GM15510 (cell line): ENCODE data around the gene TULP4.

Experiments
- POLR2A ChIP-seq: IDR thresholded peaks from 3 replicates; pipeline ENCODE4 v1.6.1; 2011; ENCODE audit warnings: borderline replicate concordance; ENCODE audit not compliant: insufficient read length; ENCODE audit errors: extremely low read depth

Gene TULP4

DNA sequence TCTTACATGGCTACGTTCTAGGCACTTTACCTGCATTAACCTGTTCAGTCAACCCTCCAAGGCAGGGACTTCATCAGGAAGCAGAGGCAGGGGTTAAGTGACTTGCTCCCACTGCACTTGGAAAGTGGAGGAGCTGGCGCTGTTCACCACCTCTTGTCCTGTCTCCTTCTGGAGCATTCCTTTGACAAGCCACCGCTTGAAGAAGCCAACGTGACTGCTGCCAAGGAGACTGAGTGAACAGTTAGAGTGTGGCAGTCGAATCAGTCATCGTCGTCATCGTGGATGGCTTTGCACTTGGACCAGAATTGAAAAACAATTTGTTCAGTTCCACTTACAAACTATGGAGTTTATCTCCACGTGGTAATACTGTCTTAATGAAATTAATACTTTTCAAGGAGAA lies 60.9 kb downstream of the TULP4 start:
- TF ChIP-seq POLR2A, result no peak

DNA sequence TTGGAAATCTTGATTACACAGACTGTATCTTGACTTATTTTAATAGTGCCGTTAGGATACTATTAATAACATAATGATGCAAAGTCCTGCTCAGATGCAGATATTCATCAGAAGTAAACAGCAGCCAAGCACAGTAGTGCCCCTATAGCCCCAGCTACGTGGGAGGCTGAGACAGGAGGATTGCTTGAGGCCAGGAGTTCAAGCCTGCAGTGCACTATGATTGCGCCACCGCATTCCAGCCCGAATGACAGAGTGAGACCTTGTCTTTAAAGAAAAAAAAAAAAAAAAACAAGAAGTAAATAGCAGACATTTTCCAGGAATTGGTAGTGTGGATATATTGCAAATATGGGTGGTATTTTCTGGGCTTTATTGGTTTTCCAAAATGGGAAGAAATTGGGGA lies 61.8 kb downstream of the TULP4 start:
- TF ChIP-seq POLR2A, result no peak

GRCh38 chr6:158376631-158377081 lies 64.4 kb downstream of the TULP4 start:
- no peak for TF ChIP-seq POLR2A

DNA sequence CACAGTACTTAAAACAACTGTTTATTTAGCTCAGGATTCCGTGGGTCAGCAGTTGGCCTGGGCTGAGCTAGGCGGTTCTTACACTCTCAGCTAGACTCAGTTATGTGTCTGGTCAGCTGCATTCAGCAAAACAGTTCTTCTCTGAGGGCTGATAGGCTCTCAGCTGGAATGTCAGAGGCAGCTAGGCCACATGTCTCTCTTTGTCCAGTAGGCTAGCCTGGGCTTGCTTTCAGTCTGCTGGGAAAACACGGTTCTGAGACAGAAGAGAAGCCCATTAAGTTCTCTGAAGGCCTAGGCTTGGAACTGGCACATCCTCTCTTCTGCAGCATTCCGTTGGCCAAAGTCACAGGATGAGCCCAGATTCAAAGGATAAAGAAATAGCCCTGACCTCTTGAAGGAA lies 65.6 kb downstream of the TULP4 start:
- TF ChIP-seq POLR2A, result no peak

DNA sequence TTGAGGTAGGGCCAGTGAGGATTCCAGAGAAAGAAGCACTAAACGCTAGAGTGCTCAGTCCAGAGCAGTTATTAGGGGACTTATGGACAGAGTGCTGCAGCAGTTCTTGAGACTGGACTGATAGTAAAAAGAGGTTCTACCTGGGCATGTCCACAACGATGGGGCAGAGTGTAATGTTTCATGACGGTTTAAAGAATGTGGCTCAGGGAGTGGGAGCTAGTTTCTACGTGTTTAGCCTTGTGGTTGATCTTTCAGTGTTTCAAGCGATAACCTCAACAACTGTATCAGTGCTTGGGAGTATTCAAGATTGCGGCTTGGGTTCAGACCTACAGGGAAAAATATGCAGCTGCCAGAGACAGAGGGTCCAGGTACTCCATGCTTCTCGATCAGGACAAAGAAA lies 67.1 kb downstream of the TULP4 start:
- TF ChIP-seq POLR2A, result no peak

- TF ChIP-seq POLR2A, result no peak
Observed at GRCh38 chr6:158381214-158381613, 68.9 kb downstream of the TULP4 start.

GRCh38 chr6:158382491-158382890 lies 70.2 kb downstream of the TULP4 start:
- TF ChIP-seq POLR2A, result no peak

DNA sequence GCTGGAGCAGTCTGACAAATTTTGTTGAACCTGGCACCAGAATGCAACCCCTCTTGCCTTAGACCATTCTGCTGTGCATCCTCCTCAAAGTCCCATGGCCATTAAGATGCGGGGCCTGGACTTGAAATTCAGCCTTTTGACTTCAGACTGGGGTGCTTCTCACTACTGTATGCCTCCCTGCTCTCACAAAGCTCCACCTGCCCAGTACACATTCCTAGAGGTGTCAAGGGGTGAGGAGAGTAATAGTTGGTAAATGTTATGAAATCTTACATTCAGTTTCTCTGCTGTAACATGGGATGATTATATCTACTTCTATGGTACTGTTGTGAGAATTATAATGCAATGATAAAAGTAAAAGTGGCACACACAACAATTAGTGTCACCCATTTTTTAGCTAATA lies 70.8 kb downstream of the TULP4 start:
- TF ChIP-seq POLR2A, result no peak

- TF ChIP-seq POLR2A, result no peak
Observed at GRCh38 chr6:158383542-158383941, 71.3 kb downstream of the TULP4 start.

- no peak for TF ChIP-seq POLR2A
Observed at GRCh38 chr6:158384671-158385110, 72.4 kb downstream of the TULP4 start.

- no peak for TF ChIP-seq POLR2A
Observed at GRCh38 chr6:158387036-158387435, 74.8 kb downstream of the TULP4 start.

DNA sequence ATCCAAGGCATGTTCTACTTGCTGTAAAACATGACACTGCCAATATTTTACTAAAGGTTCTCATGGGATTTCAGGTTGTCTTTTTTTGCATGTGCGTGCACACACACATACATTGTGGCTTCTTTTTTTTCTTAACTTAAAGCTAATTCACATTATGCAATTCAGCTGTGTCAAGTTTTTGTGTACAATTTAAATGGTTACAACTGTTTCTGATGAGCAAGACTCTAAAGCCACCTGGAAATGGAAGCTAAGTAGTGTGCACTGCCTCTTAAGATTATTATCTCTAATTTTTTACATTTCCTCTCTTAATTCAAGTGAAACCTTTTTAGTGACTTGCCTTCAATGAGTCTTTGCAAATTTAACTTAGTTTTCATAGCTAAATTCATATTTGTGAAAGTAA lies 75.3 kb downstream of the TULP4 start:
- no peak for TF ChIP-seq POLR2A

DNA sequence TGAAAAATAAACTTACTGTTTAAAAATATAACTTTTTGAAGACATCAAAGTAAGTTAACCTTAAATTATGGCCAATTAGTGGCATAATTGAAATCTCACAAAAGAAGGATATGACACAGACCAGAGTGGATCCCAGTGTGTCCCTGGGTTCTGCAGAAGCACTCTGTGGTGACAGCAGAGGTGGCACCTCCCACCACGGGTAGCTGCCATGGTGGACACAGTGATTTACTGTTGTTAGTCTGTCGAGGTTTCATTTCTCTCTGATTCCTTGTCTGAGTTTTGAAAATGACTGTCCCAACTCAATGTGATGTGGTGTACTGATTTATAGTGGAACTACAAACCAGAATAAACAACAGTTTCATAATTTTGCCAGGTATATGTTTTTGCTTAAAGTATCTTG lies 76.5 kb downstream of the TULP4 start:
- no peak for TF ChIP-seq POLR2A

GRCh38 chr6:158389193-158389919 lies 77.1 kb downstream of the TULP4 start:
- TF ChIP-seq POLR2A, result no peak

DNA sequence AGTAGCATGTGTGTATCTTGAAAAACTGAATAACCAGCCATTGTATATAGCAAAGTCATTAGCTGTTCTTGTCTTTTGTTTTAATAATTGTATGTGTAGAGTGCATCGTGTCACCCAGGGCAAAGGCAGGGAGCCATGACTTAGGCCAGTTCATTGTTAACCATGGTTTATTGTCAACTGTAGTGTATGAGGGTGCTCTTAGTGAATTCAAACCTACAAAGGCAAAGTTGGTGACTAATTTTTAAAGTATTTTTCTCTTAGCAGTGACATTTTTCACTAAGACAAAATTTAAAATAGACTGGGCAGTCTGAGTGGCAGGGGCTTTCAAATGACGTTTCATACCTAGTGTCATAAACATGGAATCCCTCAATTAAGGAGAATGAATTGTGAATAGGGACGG lies 79.0 kb downstream of the TULP4 start:
- no peak for TF ChIP-seq POLR2A

- TF ChIP-seq POLR2A, result no peak
Observed at GRCh38 chr6:158396136-158396535, 83.9 kb downstream of the TULP4 start.
